ENCODE data around the gene HOXD12.
A peak's percentile ranks its signal among the peaks of the same experiment; 100 is the strongest.

HOXD12 gene

GRCh38 chr2:176092270-176093144, 7.1 kb upstream of the HOXD12 start, which contains the start of gene HOXD13:
TSS of gene HOXD13 (plus strand) at chr2:176092721. CDS start at chr2:176092891, 170 bp downstream.
- DNase-seq (ENCODE audit: low spot score): no peak

- peak; percentile 46 for DNase-seq (ENCODE audit: low spot score)
These were observed 6.3 kb upstream of the HOXD12 start for GRCh38 chr2:176093145-176093897.

GRCh38 chr2:176093898-176094249, 5.7 kb upstream of the HOXD12 start:
- DNase-seq (ENCODE audit: low spot score): no peak

GRCh38 chr2:176094349-176094748, 5.2 kb upstream of the HOXD12 start:
- DNase-seq (ENCODE audit: low spot score): no peak

GRCh38 chr2:176095421-176095820, 4.2 kb upstream of the HOXD12 start:
- no peak for DNase-seq (ENCODE audit: low spot score)

GRCh38 chr2:176096243-176096985, 3.2 kb upstream of the HOXD12 start:
- peak; percentile 48 for DNase-seq (ENCODE audit: low spot score)

GRCh38 chr2:176096986-176097819, 2.4 kb upstream of the HOXD12 start:
- DNase-seq (ENCODE audit: low spot score): peak; percentile 79

GRCh38 chr2:176097820-176098365, 1.7 kb upstream of the HOXD12 start:
- DNase-seq (ENCODE audit: low spot score): no peak

GRCh38 chr2:176098366-176099158, 1.0 kb upstream of the HOXD12 start:
- no peak for DNase-seq (ENCODE audit: low spot score)

- DNase-seq (ENCODE audit: low spot score): no peak
These were observed 352 bp upstream of the HOXD12 start for GRCh38 chr2:176099159-176099727.

GRCh38 chr2:176100547-176101140, 1.0 kb downstream of the HOXD12 start:
- DNase-seq (ENCODE audit: low spot score): no peak

- no peak for DNase-seq (ENCODE audit: low spot score)
These were observed 1.7 kb downstream of the HOXD12 start for GRCh38 chr2:176101216-176101830.

GRCh38 chr2:176101842-176102241, 2.2 kb downstream of the HOXD12 start:
- DNase-seq (ENCODE audit: low spot score): no peak

- DNase-seq (ENCODE audit: low spot score): no peak
These were observed 2.8 kb downstream of the HOXD12 start for GRCh38 chr2:176102309-176102866.

GRCh38 chr2:176103194-176103593, 3.6 kb downstream of the HOXD12 start:
- no peak for DNase-seq (ENCODE audit: low spot score)

- DNase-seq (ENCODE audit: low spot score): no peak
These were observed 4.2 kb downstream of the HOXD12 start for GRCh38 chr2:176103742-176104315.

GRCh38 chr2:176104316-176105077, 4.9 kb downstream of the HOXD12 start:
- no peak for DNase-seq (ENCODE audit: low spot score)

Data from COLO829 (cell line).